Activated CD4-positive, alpha-beta T cell treated with anti-CD3 and anti-CD28 coated beads for 1 hour (primary cell): ENCODE measurements around the gene NPHP1.
"Not testable (repeated sequence)": the region's sequence is repeated elsewhere in the genome, so short reads cannot be mapped to it uniquely, and the experiment has no call there.

Experiments used
- DNase-seq: peaks from one replicate; pipeline ENCODE4 v3.0.0-alpha.2; 2020

The NPHP1 gene

GRCh38 chr2:110197452-110197851 is 7.4 kb downstream of the NPHP1 start:
- no peak for DNase-seq

DNA sequence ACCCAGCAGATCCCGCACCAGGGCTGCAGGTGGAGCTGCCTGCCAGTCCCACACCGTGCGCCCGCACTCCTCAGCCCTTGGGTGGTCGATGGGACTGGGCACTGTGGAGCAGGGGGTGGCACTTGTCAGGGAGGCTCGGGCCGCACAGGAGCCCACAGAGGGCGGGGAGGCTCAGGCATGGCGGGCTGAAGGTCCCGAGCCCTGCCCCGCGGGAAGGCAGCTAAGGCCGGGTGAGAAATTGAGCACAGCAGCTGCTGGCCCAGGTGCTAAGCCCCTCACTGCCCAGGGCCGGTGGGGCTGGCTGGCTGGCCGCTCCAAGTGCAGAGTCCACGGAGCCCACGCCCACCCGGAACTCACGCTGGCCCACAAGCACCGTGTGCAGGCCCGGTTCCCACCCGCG is 14.6 kb downstream of the NPHP1 start:
- DNase-seq = not testable (repeated sequence)

- no peak for DNase-seq
Observed at GRCh38 chr2:110182449-110182848, 22.4 kb downstream of the NPHP1 start.

- DNase-seq = no peak
Observed at GRCh38 chr2:110180036-110180435, 24.8 kb downstream of the NPHP1 start.

GRCh38 chr2:110173523-110173922 is 31.3 kb downstream of the NPHP1 start:
- DNase-seq = no peak

- no peak for DNase-seq
Observed at GRCh38 chr2:110172506-110172905, 32.3 kb downstream of the NPHP1 start.

GRCh38 chr2:110170102-110170501 is 34.7 kb downstream of the NPHP1 start:
- DNase-seq = no peak

GRCh38 chr2:110167326-110168000 is 37.4 kb downstream of the NPHP1 start:
- DNase-seq = no peak

DNA sequence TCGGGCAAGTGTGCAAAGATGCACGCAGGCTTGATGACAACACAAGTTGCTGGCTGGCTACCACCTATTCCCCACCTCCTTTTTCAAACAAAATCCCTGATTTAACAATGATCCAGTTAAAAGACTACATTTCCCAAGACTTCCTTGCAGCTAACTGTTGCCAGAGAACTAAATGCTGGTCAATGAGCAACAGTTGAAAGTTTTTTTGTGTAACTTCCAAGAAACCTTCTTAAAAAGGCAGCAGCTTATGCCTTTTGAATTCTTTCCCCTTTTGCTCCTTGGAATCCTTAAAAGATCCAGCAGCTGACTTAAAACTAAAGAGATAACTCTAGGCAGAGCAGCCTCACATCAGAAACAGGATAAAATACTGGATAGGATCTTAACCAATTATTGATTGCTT is 38.5 kb downstream of the NPHP1 start:
- no peak for DNase-seq

- DNase-seq = no peak
Observed at GRCh38 chr2:110157153-110157793, 47.5 kb downstream of the NPHP1 start.

GRCh38 chr2:110154828-110155227 is 50.0 kb downstream of the NPHP1 start:
- DNase-seq = not testable (repeated sequence)

- DNase-seq = not testable (repeated sequence)
Observed at GRCh38 chr2:110154188-110154587, 50.6 kb downstream of the NPHP1 start.

DNA sequence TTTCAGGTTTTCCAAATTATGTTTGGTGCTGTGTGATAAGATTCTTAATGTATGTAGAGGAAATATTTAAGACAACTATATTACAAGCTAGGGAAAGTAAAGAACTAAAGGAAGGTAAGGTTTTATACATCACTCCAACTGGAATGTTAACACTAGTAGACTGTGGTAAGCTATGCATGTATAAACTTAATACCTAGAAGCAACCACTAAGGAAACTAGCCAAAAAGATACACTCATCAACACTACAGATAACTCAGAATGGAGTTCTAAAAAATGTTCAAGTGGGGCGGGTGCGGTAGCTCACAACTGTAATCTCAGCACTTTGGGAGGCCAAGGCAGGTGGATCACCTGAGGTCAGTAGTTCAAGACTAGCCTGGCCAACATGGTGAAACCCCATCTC is 51.4 kb downstream of the NPHP1 start:
- no peak for DNase-seq

GRCh38 chr2:110152943-110153342 is 51.9 kb downstream of the NPHP1 start:
- no peak for DNase-seq

- no peak for DNase-seq
Observed at GRCh38 chr2:110149330-110150220, 55.2 kb downstream of the NPHP1 start.

GRCh38 chr2:110146945-110147332 is 57.9 kb downstream of the NPHP1 start:
- no peak for DNase-seq

DNA sequence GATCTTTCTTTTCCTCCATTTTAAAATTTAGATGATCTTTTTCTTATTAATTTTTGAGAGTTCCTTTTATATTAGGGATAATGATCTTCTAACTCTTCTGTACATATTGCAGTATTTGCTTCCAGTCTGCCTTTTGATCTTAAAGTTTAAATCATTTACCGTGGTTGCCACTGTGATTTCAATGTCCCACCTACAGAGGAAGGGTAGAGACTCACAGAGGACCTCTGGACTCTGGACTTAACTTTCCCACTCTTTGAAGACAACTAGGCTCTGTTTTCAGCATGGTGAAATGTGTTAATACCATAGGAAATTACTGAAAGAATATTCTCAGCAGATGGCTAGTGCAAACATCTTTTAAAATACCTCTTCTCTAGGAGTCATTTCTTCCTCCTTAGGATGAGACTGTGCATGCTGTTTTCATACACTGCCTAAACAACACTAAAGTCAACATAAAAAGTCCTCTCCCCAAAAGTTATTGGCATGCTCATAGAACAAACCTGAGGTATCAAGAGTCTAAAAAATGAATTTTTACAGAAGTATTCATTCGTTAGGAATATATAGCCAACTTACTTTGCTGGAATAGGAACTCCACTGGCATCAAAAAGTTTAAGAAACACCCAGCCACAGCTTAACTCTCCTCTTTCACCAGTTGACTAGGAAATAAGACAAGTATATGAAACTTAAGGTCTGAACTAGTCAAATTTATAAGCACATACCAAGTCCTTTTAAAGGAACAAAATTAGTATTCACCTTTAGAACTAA is 58.4 kb downstream of the NPHP1 start:
- no peak for DNase-seq

DNA sequence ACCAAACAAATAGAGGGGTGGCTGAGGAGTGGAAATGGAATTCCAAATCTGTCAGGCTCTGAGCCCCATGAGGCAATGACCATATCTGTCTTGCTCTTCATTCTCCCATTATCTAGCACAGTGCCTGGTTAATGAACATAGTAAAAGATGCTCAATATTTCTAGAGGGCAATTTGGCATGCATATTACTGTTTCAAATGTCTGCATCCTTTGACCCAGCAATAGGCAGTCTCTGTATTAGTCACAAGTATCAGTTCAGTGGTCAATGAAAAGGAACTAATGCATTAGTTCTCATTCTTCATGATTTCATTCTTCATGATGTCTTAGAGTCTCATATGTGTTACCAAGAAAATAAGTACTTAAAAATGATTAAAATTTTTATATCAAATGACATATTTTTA is 60.8 kb downstream of the NPHP1 start:
- no peak for DNase-seq

GRCh38 chr2:110140401-110140800 is 64.4 kb downstream of the NPHP1 start:
- no peak for DNase-seq

DNA sequence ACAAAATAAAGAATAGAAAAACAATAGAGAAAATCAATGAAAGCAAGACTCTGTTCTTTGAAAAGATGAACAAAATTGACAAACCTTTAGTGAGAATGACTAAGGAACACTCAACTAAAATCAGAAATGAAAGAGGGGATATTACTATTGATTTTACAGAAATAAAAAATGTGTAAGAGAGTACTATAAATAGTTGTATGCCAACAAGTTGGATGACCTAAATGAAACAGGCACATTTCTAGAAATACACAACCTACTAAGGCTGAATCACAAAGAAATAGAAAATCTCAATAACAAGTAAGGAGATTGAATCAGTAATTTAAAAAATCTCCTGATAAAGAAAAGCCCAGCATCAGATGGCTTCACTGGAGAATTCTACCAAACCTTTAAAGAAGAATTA is 70.8 kb downstream of the NPHP1 start:
- DNase-seq = no peak

DNA sequence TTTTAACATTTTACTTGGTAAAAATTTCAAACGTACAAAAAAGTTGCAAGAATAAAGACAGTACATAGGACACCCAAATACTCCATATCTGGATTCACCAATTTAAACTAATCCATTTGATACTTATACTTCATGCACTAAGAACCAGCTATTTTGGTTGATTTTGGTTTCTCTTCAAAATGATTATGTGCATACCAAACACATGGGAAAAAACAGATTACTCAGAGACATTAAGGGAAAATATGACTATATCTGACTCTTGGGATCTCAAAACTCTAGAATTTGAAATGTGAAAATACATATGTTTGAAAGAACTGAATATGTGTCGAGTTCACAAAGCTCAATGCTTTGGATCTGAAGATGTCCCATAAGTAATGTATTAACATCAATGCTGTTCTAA is 73.6 kb downstream of the NPHP1 start:
- no peak for DNase-seq

- DNase-seq = no peak
Observed at GRCh38 chr2:110130757-110131156, 74.1 kb downstream of the NPHP1 start.

- DNase-seq = no peak
Observed at GRCh38 chr2:110126906-110127305, 77.9 kb downstream of the NPHP1 start.
